ENCODE results near the gene GIT2.

The GIT2 gene

GRCh38 chr12:109912855-109913321, 83.3 kb downstream of the GIT2 start:
- Histone ChIP-seq H3K36me3 (ENCODE audit: insufficient read depth) (no peaks in the 10 kb centered on the region), H3K27ac (no peak overlapping the region), H3K79me2 (ENCODE audit: insufficient read depth, low read depth) (no peaks in the 10 kb centered on the region), H4K20me1 (ENCODE audit: insufficient read depth) (no peaks in the 10 kb centered on the region), H3K4me3 (IDR thresholded peaks at IDR 0.05; ENCODE audit: insufficient read depth, low read depth, low read length) (no peak overlapping the region), H3K27me3 (ENCODE audit: insufficient read depth, low read depth) (no peaks in the 10 kb centered on the region), H2AFZ (ENCODE audit: low read depth) (no peak overlapping the region), H3K4me2 (no peak overlapping the region), H3K9ac (no peak overlapping the region), H3K4me1 (ENCODE audit: low read depth, poor library complexity, severe bottlenecking) (no peaks in the 10 kb centered on the region)
- TF ChIP-seq CTCF (conservative IDR thresholded peaks at IDR 0.05; ENCODE audit: low read depth, low read length) = no peak

- no peak overlapping the region for H2AFZ ChIP-seq (ENCODE audit: low read depth)
- H3K79me2 ChIP-seq (ENCODE audit: insufficient read depth, low read depth) = no peaks in the 10 kb centered on the region
- H3K27me3 ChIP-seq (ENCODE audit: insufficient read depth, low read depth) = no peaks in the 10 kb centered on the region
- no peak overlapping the region for H3K4me3 ChIP-seq (IDR thresholded peaks at IDR 0.05; ENCODE audit: insufficient read depth, low read depth, low read length)
- TF ChIP-seq CTCF (conservative IDR thresholded peaks at IDR 0.05; ENCODE audit: low read depth, low read length) = no peak
- H3K4me1 ChIP-seq (ENCODE audit: low read depth, poor library complexity, severe bottlenecking) = no peaks in the 10 kb centered on the region
- H4K20me1 ChIP-seq (ENCODE audit: insufficient read depth) = no peaks in the 10 kb centered on the region
- no peak overlapping the region for H3K9ac ChIP-seq
- no peak overlapping the region for H3K27ac ChIP-seq
- no peak overlapping the region for H3K4me2 ChIP-seq
- no peaks in the 10 kb centered on the region for H3K36me3 ChIP-seq (ENCODE audit: insufficient read depth)
These were observed 85.2 kb downstream of the GIT2 start for GRCh38 chr12:109910969-109911348.

GRCh38 chr12:109910254-109910968, 85.8 kb downstream of the GIT2 start:
- Histone ChIP-seq H3K4me2 (no peak overlapping the region), H3K4me3 (IDR thresholded peaks at IDR 0.05; ENCODE audit: insufficient read depth, low read depth, low read length) (no peak overlapping the region), H3K27ac (no peak overlapping the region), H3K27me3 (ENCODE audit: insufficient read depth, low read depth) (no peaks in the 10 kb centered on the region), H3K79me2 (ENCODE audit: insufficient read depth, low read depth) (no peaks in the 10 kb centered on the region), H4K20me1 (ENCODE audit: insufficient read depth) (no peaks in the 10 kb centered on the region), H3K4me1 (ENCODE audit: low read depth, poor library complexity, severe bottlenecking) (no peaks in the 10 kb centered on the region), H3K9ac (no peak overlapping the region), H2AFZ (ENCODE audit: low read depth) (no peak overlapping the region), H3K36me3 (ENCODE audit: insufficient read depth) (no peaks in the 10 kb centered on the region)
- TF ChIP-seq CTCF (conservative IDR thresholded peaks at IDR 0.05; ENCODE audit: low read depth, low read length) = no peak

GRCh38 chr12:109905301-109905700, 90.9 kb downstream of the GIT2 start:
- H3K9ac ChIP-seq = no peak overlapping the region
- no peak overlapping the region for H3K4me2 ChIP-seq
- H3K4me1 ChIP-seq (ENCODE audit: low read depth, poor library complexity, severe bottlenecking) = peaks cover 7% of the 10 kb centered on the region
- H3K27me3 ChIP-seq (ENCODE audit: insufficient read depth, low read depth) = no peaks in the 10 kb centered on the region
- H2AFZ ChIP-seq (ENCODE audit: low read depth) = no peak overlapping the region
- no peak overlapping the region for H3K27ac ChIP-seq
- H3K4me3 ChIP-seq (IDR thresholded peaks at IDR 0.05; ENCODE audit: insufficient read depth, low read depth, low read length) = no peak overlapping the region
- no peaks in the 10 kb centered on the region for H3K36me3 ChIP-seq (ENCODE audit: insufficient read depth)
- H3K79me2 ChIP-seq (ENCODE audit: insufficient read depth, low read depth) = peaks cover 22% of the 10 kb centered on the region; the same call in 1 of the 2 replicates
- no peaks in the 10 kb centered on the region for H4K20me1 ChIP-seq (ENCODE audit: insufficient read depth)
- no peak for TF ChIP-seq CTCF (conservative IDR thresholded peaks at IDR 0.05; ENCODE audit: low read depth, low read length)
